GM19239 (cell line): ENCODE measurements around the gene SLC9C1.

Experiments used
- DNase-seq: peaks from one replicate; pipeline ENCODE4 v3.0.0; 2011; ENCODE audit warnings: low spot score; ENCODE audit not compliant: insufficient read length
- FAIRE-seq: peaks from 2 replicates; lab custom pipeline; 2011; peaks lifted over from hg19 to GRCh38; lab: Jason Lieb, UNC

Gene SLC9C1

DNA sequence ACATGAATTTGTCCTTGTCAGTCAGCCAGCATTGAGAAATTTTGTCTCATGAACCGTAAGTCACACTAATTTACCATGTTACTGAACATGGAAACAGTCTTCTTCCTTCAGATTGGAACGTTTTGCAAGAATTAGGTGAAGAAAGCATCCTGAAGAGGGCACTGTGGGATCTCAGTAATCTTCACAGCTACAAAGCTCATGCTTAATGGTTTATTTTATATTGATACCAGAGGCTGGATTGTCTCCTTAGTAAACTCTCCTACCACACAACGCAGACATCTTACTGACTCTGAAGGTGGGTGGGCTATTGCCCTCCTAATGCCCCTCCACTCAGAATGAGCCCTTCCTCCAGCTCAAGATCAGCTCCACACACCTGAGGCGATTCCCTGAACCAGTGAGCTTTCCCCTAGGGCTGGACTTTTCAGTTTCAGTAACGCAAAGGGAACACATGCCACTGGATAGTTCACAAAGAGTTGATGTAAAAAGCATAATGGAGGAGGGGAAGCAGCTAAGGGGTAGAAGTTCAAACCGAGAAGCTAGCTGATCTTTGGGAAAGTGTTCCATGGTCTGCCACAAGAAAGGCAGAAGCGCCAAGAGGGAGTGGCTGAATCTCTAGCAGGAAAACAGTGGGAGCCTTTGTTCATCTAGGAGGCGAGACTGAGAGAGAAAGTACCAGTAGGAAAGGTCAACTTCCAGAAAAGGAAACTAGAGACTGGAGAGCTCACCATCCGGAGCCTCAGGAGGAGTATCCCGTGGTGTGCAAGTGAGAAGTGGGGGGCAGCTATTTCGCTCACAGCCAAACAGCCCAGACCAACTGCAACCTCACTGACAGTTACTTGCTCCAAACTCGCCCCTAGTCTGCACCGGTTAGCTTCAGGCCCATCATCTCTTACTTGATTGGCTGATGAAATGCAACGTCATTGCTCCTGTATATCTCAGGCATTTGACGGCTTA lies at the start of gene SLC9C1:
TSS of gene SLC9C1 (minus strand) at position 849 of the 954 bp plus-strand sequence. CDS start 7,425 bp downstream, outside the sequence.
- DNase-seq (no peak), FAIRE-seq (peak; percentile 85)

DNA sequence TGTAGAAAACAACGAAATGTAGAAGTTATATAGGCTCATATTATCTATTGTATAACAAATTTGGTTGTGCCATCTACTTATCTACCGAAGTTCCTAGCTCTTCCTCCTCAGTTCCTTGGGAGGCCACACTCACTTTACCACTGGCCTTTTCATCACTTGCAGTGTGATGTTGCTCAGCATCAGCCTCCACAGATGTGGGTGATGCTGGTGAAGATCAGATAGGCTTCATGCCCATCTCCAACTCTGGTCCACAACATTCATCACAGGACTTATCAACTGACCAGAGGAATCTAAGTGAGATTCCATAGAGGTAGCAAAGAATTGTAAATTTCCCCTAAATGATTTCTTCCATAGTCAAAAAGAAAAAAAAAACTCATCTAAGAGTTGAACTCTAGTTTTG lies 47.4 kb upstream of the SLC9C1 start:
- FAIRE-seq (no peak), DNase-seq (no peak)

DNA sequence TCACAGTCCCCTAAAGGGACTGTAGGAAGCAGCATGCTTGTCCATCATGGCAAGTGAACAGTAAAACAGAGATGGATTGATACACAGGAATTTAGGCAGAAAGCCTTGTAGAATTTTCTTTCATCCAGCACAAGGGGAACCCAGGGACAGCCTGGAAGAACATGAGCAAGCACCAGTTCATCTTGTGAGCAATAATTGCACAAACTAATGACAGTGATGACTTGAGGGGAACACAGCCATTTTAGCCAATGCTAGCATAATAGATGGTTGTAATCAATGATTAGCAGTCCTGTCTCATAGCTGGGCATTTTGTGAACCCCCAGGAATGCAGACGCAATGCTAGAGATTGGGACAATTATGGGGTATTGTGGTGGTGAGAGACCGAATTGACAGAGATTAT lies 45.6 kb upstream of the SLC9C1 start:
- DNase-seq (no peak), FAIRE-seq (no peak)

DNA sequence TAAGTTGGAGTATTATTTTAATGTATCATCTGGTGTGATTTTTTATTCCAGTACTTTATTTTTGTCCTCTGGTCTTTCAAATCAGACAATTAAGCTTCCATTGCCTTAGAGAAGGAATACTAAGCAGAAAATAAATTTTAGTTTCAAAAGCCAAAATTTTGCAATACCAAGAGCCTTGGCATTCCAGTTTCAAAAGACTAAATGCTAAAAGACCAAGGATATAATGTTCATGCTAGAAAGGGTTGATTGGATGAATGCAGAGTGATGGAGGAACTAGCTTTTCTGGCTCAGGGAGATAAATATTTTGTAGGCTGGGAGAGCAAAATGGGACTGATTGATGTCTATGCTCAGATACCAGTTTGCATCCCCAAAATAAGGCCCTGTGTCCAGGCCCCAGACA lies 45.1 kb upstream of the SLC9C1 start:
- DNase-seq = no peak
- FAIRE-seq = no peak

DNA sequence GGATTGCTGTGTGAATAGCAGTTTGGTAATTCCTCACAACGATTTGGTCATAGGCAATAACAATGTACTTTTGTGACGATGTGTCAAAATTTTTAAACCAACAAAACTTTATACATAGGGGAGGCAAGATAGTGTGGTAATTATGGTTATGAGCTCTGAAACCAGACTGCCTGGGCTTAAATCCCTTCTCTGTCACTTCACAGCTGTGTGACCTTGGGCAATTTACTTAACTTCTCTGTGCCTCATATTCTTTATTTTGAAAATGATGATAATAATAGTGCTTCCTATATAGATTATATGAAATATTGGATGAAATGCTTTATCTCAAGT lies 44.7 kb upstream of the SLC9C1 start:
- DNase-seq = no peak
- no peak for FAIRE-seq

DNA sequence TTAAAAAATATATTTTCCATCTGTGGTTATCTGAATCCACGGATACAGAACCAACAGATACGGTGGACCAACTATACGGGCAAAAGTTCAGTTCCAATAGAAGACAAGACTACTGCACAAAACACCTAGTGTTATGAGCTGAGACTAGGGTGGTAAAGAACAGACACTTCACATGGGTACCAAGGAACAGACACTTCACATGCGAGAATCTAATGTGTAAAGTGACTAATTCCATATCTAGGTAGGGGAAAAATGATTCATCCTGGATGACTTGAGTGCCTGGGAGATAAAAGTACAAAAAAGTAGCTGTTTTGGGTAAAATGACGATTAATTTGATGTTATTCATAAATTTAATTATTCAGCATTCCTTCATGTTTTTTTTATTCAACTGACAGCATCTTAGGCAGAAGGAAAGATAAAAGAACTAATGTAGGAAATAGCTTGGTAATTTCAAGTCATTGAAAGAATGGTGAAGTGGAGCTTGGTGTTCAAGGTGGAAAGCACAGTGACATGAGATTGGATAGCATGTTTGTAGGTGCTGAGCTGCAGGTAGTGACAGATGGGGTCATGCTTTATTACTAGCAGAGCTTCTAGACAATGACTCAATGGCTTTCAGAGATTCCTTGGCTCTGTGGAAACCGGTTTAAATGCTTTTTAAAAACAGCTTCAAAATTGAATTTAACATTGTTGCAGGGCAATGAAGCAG lies 44.2 kb upstream of the SLC9C1 start:
- FAIRE-seq = no peak
- no peak for DNase-seq

DNA sequence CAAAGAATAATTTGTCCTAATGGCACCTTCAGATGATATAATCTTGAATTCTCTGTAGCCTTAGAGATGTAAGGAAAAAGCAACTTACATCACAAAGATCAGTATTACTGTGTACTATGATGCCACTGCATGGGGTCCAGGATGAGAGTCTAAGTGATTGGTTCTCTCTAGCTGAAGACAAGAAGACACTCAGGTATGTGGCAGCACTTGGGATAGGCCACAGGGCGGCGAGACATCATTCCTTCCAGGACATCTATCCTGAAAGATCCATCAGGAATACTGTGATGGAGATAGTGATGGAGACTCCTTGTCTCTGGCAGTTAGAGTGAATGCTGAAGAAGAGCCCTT lies 41.4 kb upstream of the SLC9C1 start:
- no peak for DNase-seq
- FAIRE-seq = no peak

DNA sequence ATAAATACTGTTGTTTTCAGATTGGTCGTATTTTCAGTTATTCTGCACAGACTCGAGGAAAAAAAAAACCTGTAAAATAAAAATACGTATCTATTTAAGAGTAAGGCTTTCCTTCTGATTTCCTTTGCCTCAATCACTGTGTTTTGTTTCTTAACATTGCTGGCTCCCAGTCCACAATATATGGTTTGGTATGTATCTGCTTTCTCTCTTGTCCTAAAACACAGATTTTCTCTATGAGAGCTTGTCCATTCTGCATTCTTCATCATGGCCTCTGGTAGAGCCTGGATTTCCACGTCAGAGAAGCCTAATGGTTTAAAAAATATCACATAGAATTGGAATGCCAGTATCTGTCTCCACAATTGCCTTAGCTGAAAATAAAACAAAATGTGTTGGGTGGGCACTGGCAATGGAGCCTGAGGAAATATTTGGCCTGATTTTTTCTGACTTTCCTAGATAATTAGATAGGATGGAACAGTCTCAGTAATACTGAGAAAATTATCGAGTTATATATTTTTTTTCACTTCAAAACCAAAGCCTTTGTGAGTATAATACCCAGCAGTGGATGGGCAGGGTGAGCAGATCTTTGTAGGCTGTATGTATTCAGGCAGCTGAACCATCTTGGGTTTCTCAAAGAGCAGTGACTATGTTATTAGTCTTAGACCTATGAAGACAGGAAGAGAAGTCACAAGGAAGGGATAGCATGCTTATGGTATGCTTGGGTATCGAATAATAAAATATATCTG lies 40.8 kb upstream of the SLC9C1 start:
- DNase-seq (no peak), FAIRE-seq (peak; percentile 83)

DNA sequence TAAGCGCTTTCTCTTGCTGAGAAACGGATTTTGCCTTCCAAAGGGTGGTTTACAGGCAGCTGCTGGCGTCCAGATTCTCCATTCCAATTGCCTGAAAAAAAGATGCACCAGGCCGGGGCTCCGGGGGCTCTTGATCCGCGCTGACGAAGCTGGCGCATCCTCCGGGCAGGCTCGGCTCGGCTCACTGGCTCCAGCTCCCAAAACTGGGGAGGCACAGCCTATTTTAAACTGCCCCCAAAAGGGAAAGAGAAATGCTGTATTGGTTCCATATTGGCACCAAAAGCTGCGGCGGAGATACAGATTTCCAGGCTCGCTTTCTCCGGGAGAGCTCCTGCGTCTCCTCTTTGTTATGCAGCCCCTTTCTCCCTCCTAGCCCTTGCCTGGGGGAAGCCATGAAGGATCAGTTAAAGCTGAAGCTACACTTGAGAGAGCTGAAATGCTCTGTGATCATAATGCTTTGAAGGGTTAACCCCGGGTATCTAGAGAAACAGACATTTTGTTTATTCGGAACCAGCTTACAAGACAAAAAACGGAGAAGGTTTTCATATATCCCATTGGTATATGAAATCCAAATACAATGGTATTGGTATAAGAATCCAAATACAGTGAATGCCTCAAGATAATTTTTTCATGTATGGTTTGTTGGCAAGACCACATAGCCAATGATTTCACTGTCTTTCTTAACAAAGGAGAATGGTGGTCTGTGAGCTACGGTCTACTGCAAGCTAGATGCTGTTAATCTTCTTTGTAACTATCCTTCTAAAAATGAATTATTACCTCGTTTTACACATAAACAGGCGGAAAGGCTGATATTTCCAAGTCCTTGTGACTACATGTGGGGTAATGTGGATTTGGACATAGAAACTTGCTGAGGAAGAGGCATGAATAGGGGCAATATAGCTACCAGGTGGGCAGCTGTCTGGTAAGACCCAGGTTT lies 39.6 kb upstream of the SLC9C1 start:
- no peak for FAIRE-seq
- DNase-seq = no peak

DNA sequence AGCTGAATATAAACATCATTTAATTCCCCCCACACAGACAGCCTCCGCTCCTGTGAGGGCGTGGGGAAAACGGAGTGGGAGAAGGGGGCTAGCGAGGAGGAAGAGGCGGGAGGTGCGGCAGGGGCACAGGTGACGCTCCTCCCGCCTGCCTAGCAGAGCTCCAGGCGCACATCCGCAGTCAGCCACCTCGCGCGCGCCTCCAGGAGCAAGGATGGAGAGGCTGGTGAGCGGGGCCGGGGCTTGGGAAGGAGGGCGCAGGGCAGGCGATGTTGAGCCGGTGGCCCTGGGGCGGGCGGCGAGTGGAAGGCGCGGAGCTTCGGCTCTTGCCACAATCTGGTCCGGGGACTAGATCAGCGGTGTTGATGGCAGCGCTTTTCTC lies 39.0 kb upstream of the SLC9C1 start, which contains the start of gene CD200:
TSS of gene CD200 (plus strand) at position 155 of the 379 bp plus-strand sequence. CDS start at position 212, 57 bp downstream.
- FAIRE-seq (peak; percentile 84), DNase-seq (peak; percentile 13)

DNA sequence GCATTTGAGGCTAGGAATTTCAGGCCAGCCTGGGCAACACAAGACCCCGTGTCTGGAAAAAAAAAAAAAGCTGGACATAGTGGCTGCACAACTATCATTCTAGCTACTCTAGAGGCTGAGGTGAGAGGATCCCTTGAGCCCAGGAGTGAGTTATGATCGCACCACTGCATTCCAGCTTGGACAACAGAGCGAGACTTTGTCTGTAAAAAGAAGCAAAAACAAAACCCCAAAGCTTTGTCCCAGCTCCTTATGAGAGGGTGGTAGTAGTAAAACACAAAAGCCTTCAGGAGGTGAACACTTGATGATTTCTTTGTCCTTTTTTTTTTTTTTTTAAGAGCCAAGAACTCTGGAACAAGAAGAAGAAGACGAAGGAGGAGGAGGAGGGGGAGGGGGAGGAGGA lies 37.8 kb upstream of the SLC9C1 start:
- no peak for DNase-seq
- FAIRE-seq = no peak

DNA sequence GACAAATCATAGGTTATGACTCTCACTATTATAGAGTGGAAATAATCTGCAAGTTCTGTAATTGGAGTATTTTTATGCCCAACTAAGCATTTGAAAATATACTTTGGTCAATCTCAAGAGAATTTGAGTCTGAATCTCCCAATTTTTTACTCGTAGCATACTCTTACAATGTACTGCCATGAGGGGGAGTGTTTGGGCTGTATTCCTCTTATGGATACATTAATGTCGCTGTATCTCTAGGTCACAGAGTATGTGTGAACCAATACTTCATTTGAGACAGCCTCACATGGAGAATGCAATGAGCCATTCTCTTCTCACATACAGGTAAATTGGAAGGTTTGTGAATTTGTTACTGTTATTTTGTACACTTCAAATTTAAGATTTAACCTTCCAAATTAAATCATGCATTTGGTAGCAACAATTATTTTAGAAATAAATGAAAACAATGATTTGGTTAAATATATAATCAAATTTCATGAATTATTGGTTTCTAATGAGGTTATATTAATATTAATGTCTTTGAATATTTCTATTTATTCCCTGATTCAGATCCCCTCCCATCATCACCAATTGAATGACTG lies 33.4 kb upstream of the SLC9C1 start:
- FAIRE-seq = peak; percentile 84
- no peak for DNase-seq

DNA sequence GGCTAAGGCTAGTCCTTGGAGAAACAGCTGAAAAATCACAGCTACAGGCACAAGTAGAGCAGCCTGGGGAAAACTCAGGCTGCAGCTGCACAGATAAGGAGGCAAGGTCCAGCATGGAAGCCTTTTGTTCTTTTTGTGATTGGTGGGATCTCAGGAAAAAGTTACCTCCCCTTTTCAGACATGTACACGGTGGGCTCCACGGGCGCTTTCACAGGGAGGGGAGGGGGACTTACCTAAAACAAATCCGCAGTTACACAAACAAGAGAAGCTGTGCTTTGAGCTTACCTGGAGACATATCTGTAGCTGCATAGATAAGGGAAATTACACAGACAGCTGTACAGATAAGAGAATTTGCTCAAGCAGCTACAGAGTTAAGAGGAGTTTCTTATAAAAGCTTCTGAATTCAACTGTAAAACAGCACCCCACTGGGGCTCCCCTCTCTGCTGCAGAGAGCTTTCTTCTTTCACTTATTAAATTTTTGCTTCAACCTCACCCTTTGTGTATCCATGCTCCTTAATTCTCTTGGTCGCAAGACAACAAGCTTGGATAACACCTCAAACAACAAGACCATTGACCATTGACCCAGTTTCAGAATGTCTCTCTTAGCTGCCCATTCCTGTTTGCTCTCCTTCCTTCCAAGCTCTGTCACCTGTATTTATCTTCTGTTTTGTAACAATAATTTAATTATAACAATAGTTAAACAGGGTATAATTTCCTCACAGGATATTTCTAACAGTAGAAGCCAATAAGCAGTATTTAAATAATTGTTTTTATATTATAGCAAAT lies 28.0 kb upstream of the SLC9C1 start:
- no peak for DNase-seq
- no peak for FAIRE-seq

DNA sequence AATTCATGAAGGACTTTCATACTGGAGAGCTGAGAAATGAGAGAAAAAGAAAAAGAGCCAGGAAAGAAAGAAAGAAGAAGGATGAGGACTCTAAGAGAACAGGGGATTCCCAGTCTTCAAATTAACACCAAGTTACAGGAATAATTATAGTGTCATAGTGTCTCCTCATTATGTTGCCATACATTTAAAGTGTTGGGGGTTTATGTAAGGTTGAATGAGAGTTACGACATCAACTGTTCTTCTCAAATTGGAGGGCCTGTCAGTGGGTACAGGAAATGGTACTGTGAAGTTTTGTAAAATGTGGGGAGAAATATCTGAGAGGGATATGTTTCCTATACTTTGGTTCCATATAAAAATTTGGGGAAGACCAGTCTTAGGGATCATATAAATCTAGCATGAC lies 26.7 kb upstream of the SLC9C1 start:
- DNase-seq (no peak), FAIRE-seq (peak; percentile 55)

DNA sequence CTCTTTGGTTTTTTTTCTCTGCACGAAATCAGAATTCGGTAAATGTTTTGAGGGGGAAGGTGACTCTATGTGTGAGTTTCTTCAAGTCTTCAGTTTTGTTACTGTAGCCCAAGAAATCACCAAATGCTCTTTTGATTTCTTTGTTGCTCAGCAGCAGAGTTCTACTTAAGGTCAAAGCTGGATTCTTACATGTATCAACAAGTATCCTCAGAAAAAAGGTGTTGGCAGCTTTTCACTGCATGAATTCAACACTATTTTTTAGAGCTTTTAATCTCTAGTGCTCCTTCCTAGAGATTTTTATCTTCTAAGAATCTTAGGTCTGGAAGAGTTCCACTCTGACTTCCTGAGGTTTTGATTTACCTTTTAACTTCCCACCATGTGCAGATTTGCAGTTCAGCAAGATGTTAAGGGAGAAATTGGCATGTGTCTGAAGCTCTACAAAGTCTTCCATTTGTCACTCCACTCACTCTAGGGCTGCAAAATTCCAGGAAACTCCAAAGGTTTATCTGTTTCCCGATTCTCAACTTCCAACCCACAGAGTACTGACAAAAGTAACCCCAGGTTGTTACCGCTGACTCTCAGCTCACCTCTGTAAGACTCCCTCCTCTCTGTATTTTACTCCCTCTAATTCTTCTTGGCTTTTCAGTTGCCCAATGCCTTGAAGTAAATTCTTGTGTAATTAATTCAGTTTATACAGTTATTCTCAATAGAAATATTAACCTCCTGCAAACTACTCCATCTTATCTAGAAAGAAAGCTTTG lies 25.7 kb upstream of the SLC9C1 start:
- FAIRE-seq = no peak
- no peak for DNase-seq

DNA sequence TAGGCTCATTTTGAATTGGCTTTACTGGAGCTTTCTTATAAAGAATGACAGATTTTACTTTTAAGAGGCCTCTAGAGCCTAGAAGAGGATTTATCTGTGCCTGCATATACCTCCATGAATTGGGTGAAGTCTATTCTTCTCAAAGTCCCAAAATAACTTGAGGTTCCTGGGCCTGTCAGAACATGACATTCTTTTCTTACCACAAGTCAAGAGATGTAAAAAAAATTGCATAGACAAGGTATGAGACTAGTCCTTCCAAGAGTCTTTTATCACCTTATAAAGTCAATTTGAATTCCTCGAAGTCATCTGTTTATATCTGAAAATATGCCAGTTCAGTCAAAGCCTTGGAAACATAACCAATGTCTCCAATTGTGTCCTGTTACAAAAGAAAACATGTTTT lies 21.8 kb upstream of the SLC9C1 start:
- DNase-seq (no peak), FAIRE-seq (peak; percentile 26)

DNA sequence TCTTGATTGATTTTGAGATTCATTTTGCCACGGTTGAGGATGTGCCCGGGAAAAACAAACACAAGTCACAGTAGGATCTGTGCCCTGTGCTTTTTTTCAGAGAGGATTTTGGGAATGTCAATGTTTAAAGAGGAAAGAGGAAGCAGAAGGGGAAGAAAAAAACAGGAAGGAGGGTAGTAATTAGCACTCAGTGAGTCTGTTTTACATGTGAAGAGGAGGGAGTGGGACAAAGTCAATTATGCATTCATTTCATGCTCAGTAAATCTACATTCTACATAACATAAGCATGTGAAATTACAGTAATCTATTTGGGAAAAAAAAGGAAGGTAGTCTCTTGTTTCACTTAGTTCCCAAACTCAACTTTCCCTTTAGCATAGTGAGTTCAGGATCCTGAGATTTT lies 20.6 kb upstream of the SLC9C1 start:
- no peak for FAIRE-seq
- no peak for DNase-seq
